CD4-positive, alpha-beta T cell treated with Interleukin-10 for 1 hour (primary cell): ENCODE data around the gene ADCY6.

ENCODE experiments used
- DNase-seq: peaks from one replicate; pipeline ENCODE4 v3.0.0-alpha.2; 2020

ADCY6 gene

GRCh38 chr12:48782457-48783395 is 6.2 kb downstream of the ADCY6 start:
- DNase-seq, result no peak

GRCh38 chr12:48781750-48782456 is 7.0 kb downstream of the ADCY6 start:
- DNase-seq, result no peak

GRCh38 chr12:48780381-48781025 is 8.4 kb downstream of the ADCY6 start:
- DNase-seq, result no peak

GRCh38 chr12:48779869-48780268 is 9.0 kb downstream of the ADCY6 start:
- no peak for DNase-seq

GRCh38 chr12:48777501-48778400 is 11.1 kb downstream of the ADCY6 start:
- no peak for DNase-seq

- DNase-seq, result no peak
These were observed 11.9 kb downstream of the ADCY6 start for GRCh38 chr12:48776956-48777355.

GRCh38 chr12:48775991-48776649 is 12.8 kb downstream of the ADCY6 start:
- no peak for DNase-seq

- no peak for DNase-seq
These were observed 13.6 kb downstream of the ADCY6 start for GRCh38 chr12:48775299-48775698.

- DNase-seq, result no peak
These were observed 14.4 kb downstream of the ADCY6 start for GRCh38 chr12:48774516-48774915.

- DNase-seq, result no peak
These were observed 15.2 kb downstream of the ADCY6 start for GRCh38 chr12:48773686-48774085.

GRCh38 chr12:48771588-48772112 is 17.2 kb downstream of the ADCY6 start:
- no peak for DNase-seq

- DNase-seq, result no peak
These were observed 18.1 kb downstream of the ADCY6 start for GRCh38 chr12:48770756-48771155.

- no peak for DNase-seq
These were observed 20.2 kb downstream of the ADCY6 start for GRCh38 chr12:48768736-48769135.

GRCh38 chr12:48768147-48768546 is 20.7 kb downstream of the ADCY6 start:
- DNase-seq, result no peak

GRCh38 chr12:48767521-48767920 is 21.4 kb downstream of the ADCY6 start:
- DNase-seq, result no peak

- DNase-seq, result no peak
These were observed 21.8 kb downstream of the ADCY6 start for GRCh38 chr12:48767047-48767446.

- no peak for DNase-seq
These were observed 23.1 kb downstream of the ADCY6 start for GRCh38 chr12:48765753-48766162.

GRCh38 chr12:48764521-48764920 is 24.4 kb downstream of the ADCY6 start:
- no peak for DNase-seq

- DNase-seq, result no peak
These were observed 30.2 kb downstream of the ADCY6 start for GRCh38 chr12:48758737-48759136.

- DNase-seq, result no peak
These were observed 30.7 kb downstream of the ADCY6 start for GRCh38 chr12:48758186-48758585.

GRCh38 chr12:48750769-48751356 is 38.0 kb downstream of the ADCY6 start:
- no peak for DNase-seq
